ENCODE data around the gene TBC1D19.
"Not testable (repeated sequence)": the region's sequence is repeated elsewhere in the genome, so short reads cannot be mapped to it uniquely, and the experiment has no call there.

The TBC1D19 gene

GRCh38 chr4:26692014-26692726 lies 108.3 kb downstream of the TBC1D19 start:
- DNase-seq (ENCODE audit: low read depth), result no peak
- no peak for TF ChIP-seq CTCF (IDR thresholded peaks at IDR 0.05; ENCODE audit: control insufficient read depth, extremely low read depth, insufficient read depth)
- H3K4me3 ChIP-seq (ENCODE audit: low read depth, low read length), result no peak overlapping the region

- not testable (repeated sequence) for H3K4me3 ChIP-seq (ENCODE audit: low read depth, low read length); DNase-seq (ENCODE audit: low read depth)
These were observed 110.2 kb downstream of the TBC1D19 start for GRCh38 chr4:26694131-26694530.

GRCh38 chr4:26700110-26700509 lies 116.2 kb downstream of the TBC1D19 start:
- no peak overlapping the region for H3K4me3 ChIP-seq (ENCODE audit: low read depth, low read length)
- TF ChIP-seq CTCF (IDR thresholded peaks at IDR 0.05; ENCODE audit: control insufficient read depth, extremely low read depth, insufficient read depth), result no peak
- no peak for DNase-seq (ENCODE audit: low read depth)

- DNase-seq (ENCODE audit: low read depth), result no peak
- TF ChIP-seq CTCF (IDR thresholded peaks at IDR 0.05; ENCODE audit: control insufficient read depth, extremely low read depth, insufficient read depth), result no peak
- H3K4me3 ChIP-seq (ENCODE audit: low read depth, low read length), result no peak overlapping the region
These were observed 117.2 kb downstream of the TBC1D19 start for GRCh38 chr4:26701095-26701494.

- H3K4me3 ChIP-seq (ENCODE audit: low read depth, low read length), result no peak overlapping the region
- DNase-seq (ENCODE audit: low read depth), result no peak
- no peak for TF ChIP-seq CTCF (IDR thresholded peaks at IDR 0.05; ENCODE audit: control insufficient read depth, extremely low read depth, insufficient read depth)
These were observed 117.9 kb downstream of the TBC1D19 start for GRCh38 chr4:26701786-26702227.

- TF ChIP-seq CTCF (IDR thresholded peaks at IDR 0.05; ENCODE audit: control insufficient read depth, extremely low read depth, insufficient read depth), result no peak
- no peak for DNase-seq (ENCODE audit: low read depth)
- no peak overlapping the region for H3K4me3 ChIP-seq (ENCODE audit: low read depth, low read length)
These were observed 123.5 kb downstream of the TBC1D19 start for GRCh38 chr4:26707342-26707741.

- no peak for TF ChIP-seq CTCF (IDR thresholded peaks at IDR 0.05; ENCODE audit: control insufficient read depth, extremely low read depth, insufficient read depth)
- no peak overlapping the region for H3K4me3 ChIP-seq (ENCODE audit: low read depth, low read length)
These were observed 125.4 kb downstream of the TBC1D19 start for GRCh38 chr4:26709246-26709645.

More at GRCh38 chr4:26709246-26709645, 125.4 kb downstream of the TBC1D19 start:
- no peak for DNase-seq (ENCODE audit: low read depth)

All from LNCaP clone FGC (cell line).